AG09319 (cell line): ENCODE data around the gene PDGFB.

Experiments
- DNase-seq: peaks from one replicate; pipeline ENCODE4 v3.0.0-alpha.2; 2010; ENCODE audit warnings: low read depth; ENCODE audit errors: extremely low read depth
- TF ChIP-seq, protein P1 (sequence below): IDR thresholded peaks from 2 replicates; pipeline ENCODE4 v1.5.1; 2011; ENCODE audit warnings: low read depth, mild to moderate bottlenecking, inconsistent platforms, low read length, moderate library complexity

Gene PDGFB

DNA sequence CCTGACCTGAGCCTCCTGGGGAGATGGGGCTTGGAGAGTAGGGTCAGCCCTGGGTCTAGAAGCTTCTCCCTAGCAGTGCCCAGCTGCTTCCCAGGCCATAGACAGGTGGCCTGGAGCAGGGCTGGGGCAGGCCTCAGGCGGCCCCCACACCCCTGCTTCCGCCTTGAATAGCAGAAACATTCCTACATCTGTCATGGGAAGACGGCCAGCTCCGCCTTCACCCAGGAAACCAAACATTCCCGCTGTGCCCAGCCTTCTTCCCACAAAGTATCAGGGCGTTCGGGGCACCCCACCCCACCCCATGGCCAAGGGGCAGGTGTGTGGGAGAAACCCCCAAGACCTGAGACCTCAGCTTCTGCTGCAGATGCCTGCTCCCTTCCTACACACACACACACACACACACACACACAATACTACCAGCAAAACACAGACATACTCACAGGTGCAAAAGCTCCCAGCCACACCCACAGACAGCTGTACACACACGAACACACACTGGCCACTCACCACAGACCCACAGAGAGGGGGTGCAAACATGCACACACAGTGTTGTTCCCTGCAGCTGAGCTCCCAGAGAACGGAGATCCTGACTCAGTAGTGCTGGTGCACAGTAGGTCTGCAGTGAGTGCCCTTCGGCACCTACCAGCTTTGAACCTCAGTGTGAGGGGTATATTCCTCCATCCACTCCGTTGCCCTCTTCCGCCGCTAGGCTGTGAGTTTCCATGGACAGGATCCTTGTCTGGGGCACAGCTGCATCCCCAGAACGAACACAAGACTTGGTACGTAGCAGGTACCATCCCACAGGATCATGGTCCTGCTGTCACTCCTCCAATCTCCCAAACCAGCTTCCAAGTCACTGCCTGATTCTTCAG is 37.4 kb downstream of the PDGFB start:
- TF ChIP-seq, protein P1, sequence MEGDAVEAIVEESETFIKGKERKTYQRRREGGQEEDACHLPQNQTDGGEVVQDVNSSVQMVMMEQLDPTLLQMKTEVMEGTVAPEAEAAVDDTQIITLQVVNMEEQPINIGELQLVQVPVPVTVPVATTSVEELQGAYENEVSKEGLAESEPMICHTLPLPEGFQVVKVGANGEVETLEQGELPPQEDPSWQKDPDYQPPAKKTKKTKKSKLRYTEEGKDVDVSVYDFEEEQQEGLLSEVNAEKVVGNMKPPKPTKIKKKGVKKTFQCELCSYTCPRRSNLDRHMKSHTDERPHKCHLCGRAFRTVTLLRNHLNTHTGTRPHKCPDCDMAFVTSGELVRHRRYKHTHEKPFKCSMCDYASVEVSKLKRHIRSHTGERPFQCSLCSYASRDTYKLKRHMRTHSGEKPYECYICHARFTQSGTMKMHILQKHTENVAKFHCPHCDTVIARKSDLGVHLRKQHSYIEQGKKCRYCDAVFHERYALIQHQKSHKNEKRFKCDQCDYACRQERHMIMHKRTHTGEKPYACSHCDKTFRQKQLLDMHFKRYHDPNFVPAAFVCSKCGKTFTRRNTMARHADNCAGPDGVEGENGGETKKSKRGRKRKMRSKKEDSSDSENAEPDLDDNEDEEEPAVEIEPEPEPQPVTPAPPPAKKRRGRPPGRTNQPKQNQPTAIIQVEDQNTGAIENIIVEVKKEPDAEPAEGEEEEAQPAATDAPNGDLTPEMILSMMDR, result no peak
- no peak for DNase-seq

- TF ChIP-seq, protein P1, result no peak
- no peak for DNase-seq
Observed at GRCh38 chr22:39206491-39206890, 38.3 kb downstream of the PDGFB start.

DNA sequence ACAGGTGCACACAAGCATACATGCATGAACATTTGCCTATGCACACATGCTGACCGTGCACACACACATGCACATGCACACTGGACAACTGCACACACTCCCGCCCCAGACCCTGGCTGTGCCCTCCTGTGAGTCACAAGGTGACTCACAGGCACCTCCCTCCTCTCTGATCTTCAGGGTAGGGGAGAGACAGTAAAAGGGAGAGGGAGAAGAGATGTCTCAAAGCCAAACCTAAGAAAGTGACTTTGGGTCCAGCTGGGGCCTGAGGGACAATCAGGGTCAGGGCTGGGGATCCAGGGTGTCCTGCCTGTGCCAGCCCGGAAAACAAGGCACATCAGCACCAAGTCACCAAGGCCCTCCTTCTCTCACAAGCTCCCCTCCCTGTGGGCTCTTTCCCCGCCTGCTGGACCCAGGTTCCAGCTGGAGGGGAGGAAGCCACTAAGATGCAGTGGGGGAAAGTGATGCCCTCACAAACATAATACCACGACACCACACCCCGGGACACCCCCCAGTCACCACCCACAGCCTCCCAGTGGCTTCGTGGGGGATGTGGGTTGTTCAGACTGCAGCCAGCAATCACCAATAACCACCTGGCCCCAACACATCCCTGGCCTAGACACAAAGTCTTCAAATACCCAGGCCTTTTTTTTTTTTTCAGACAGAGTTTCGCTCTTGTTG is 39.3 kb downstream of the PDGFB start:
- TF ChIP-seq, protein P1, result no peak
- no peak for DNase-seq

- TF ChIP-seq, protein P1, result no peak
- no peak for DNase-seq
Observed at GRCh38 chr22:39204216-39204615, 40.6 kb downstream of the PDGFB start.

GRCh38 chr22:39197578-39197977 is 47.2 kb downstream of the PDGFB start:
- no peak for DNase-seq
- TF ChIP-seq, protein P1, result no peak

DNA sequence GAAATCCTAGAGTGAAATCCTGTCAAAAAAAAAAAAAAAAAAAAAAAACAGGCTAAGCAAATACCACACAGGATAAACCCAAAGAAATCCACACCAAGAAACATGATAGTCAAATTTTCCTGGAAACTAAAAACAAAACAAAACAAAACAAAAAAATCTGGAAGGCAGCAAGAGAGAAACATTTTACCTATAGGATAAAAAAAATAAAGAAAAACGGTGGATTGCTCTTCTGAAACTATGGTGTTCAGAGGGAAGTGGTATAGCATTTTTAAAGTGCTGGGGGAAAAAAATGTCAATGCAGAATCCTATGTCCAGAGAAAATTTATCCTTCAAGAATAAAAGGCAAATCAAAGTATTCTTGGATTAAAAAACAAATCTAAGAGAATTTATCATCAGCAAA is 50.7 kb downstream of the PDGFB start:
- TF ChIP-seq, protein P1, result no peak
- DNase-seq, result no peak

DNA sequence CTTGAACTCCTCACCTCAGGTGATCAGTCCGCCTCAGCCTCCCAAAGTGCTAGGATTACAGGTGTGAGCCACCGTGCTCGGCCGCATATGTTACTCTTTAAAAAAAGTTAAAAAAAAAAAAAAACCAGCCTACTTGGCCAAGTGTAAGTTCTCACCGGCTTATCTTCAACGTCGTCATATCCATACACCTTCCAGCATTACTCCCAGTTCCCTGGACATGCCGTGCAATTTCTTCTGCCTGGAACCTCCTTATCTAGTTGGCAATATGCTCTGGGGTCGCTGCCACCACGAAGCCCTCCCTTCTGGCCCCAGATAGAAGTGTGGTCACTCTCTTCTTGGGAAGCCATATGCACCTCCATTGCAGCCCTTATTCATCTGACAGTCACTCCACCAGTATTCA is 56.0 kb downstream of the PDGFB start:
- TF ChIP-seq, protein P1, result no peak
- DNase-seq, result no peak
